ENCODE data around the gene FST. TPM values are rescaled to one million over a fixed set of nuclear protein-coding genes. Genes with fewer than 3 reads are reported as not detected.

Gene FST
- total and polyA plus RNA-seq, 2 of the 8 experiments (the other 6 are each of a cell fraction or from before 2014, with no cell fraction given), result 16.6 to 17.5 TPM

DNA sequence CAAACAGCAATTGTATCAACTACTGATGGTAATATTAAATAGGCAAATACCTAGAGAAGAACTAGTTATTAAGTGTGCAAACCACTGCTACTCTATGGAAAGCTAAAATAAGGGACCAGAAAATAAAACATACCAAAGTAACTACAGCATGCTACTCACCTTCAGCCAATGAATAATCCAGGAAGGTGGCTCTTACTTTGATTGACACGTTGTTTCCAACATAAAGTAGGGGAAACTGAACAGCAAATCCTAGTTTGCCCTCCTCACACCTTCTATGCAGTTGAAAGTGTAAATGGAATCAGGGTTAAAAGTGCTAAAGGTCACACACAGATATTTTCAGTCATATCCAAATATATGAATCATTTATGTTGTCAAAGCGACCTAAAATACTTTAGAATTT lies 5.1 kb upstream of the FST start (continued):
- TF ChIP-seq CTBP2 (IDR thresholded peaks at IDR 0.05; ENCODE audit: borderline replicate concordance, insufficient read depth, insufficient read length, low read length) (no peak), POU5F1 (IDR thresholded peaks at IDR 0.05; ENCODE audit: low read depth, low read length) (no peak), SIN3A (conservative IDR thresholded peaks at IDR 0.05 in 1 of 2, IDR thresholded peaks at IDR 0.05 in 1 of 2; ENCODE audit: low read depth in 1 of 2, low read length in 2 of 2) (no peak)
